ENCODE data around the gene MCCC1. TPM values are rescaled to one million over a fixed set of nuclear protein-coding genes. Genes with fewer than 3 reads are reported as not detected.

MCCC1 gene
- total and polyA plus RNA-seq, 2 of the 4 experiments (the other 2 are of a cell fraction) = 14.2 to 17.9 TPM

DNA sequence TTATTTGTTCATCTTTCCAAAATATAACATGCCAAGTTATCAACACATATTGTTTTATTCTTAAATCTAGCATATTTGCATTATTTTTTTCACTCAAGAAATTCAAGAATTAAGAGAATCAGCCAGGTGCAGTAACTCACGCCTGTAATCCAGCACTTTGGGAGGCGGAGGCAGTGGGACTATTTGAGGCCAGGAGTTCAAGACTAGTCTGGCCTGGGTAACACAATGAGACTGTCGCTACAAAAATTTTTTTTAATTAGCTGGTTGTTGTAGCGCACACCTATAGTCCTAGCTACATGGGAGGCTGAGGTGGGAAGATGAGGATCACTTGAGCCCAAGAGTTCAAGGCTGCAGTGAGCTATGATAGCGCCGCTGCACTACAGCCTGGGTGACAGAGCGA is 129.4 kb downstream of the MCCC1 start:
- Histone ChIP-seq H3K18ac (ENCODE audit: low read depth, low read length) (peak overlapping the region; percentile 93; the same call in 1 of the 2 replicates), H2BK20ac (ENCODE audit: low read depth, low read length) (no peak overlapping the region; the same call in 1 of the 2 replicates), H2AK9ac (replicated peaks; ENCODE audit: low read depth, low read length, poor library complexity) (no peak overlapping the region), H3K36me3 (ENCODE audit: control insufficient read depth, insufficient read depth, low read length) (no peaks in the 10 kb centered on the region), H2BK15ac (ENCODE audit: low read depth, low read length) (no peak overlapping the region), H4K91ac (ENCODE audit: insufficient read depth, low read depth, low read length) (no peak overlapping the region), H4K8ac (ENCODE audit: low read depth in 2 of 2, low read length in 2 of 2) (no peak overlapping the region), H3K14ac (replicated peaks; ENCODE audit: low read depth, low read length) (no peak overlapping the region), H3K56ac (ENCODE audit: extremely low read depth, insufficient read depth, low read length) (no peak overlapping the region), H3K4me1 (ENCODE audit: control insufficient read depth, insufficient read depth, low read length) (peaks cover 11% of the 10 kb centered on the region), H3K9me1 (ENCODE audit: insufficient read depth, low read length) (peaks cover 10% of the 10 kb centered on the region), H2BK120ac (ENCODE audit: low read depth, low read length) (no peak overlapping the region), H2BK5ac (ENCODE audit: low read depth, low read length, poor library complexity, severe bottlenecking) (no peak overlapping the region), H2AFZ (replicated peaks; ENCODE audit: low read length, poor library complexity) (no peak overlapping the region), H3K9me3 (ENCODE audit: control insufficient read depth, insufficient read depth, low read length) (no peaks in the 10 kb centered on the region), H3K27me3 (ENCODE audit: control insufficient read depth, insufficient read depth, low read length) (no peaks in the 10 kb centered on the region), H3K27ac (ENCODE audit: insufficient read depth, low read length) (peak overlapping the region; percentile 20; the same call in 1 of the 2 replicates), H3K9ac (ENCODE audit: low read depth, low read length) (no peak overlapping the region), H4K20me1 (ENCODE audit: insufficient read depth, low read length) (peaks cover 6% of the 10 kb centered on the region), H2AK5ac (ENCODE audit: low read depth, low read length) (no peak overlapping the region), H3K4ac (ENCODE audit: low read depth, low read length) (no peak overlapping the region), H4K5ac (ENCODE audit: low read depth, low read length) (peak overlapping the region; percentile 80), H3K79me1 (ENCODE audit: low read depth in 1 of 2, low read length in 2 of 2) (peaks cover 22 to 52% of the 10 kb centered on the region in 2 experiments), H3K4me2 (ENCODE audit: low read depth, low read length) (0 out of 2 replicates have a peak overlapping the region, but pooled peaks have one; percentile 27), H3K4me3 (ENCODE audit: insufficient read depth, low read depth, low read length) (no peak overlapping the region), H3K23ac (ENCODE audit: low read depth, low read length) (0 out of 2 replicates have a peak overlapping the region, but pooled peaks have one; percentile 66)
- ChIA-PET CTCF (no interaction called here), POLR2A (ENCODE audit: unreplicated experiment) (no interaction called here)
- dilution Hi-C loops (cut with HindIII; ENCODE audit: low sequenced_read_pairs, unreplicated experiment) (no loop called here), intact Hi-C loops (cut with micrococcal nuclease) (no loop called here), in situ Hi-C loops (cut with MboI; ENCODE audit: low sequenced_read_pairs) (no loop called here)
- no peak for DNase-seq
- TF ChIP-seq POLR2A (IDR thresholded peaks at IDR 0.05; ENCODE audit: low read depth, low read length) = no peak
- TF ChIP-seq BHLHE40 (IDR thresholded peaks at IDR 0.05; ENCODE audit: low read depth, low read length) = no peak
- no peak for TF ChIP-seq NFE2L2 (IDR thresholded peaks at IDR 0.05; ENCODE audit: low read depth, low read length)
- no peak for TF ChIP-seq CTCF (conservative IDR thresholded peaks at IDR 0.05; ENCODE audit: low read depth, low read length)
- TF ChIP-seq FOS (IDR thresholded peaks at IDR 0.05; ENCODE audit: low read depth, low read length) = no peak
- no peak for TF ChIP-seq RCOR1 (IDR thresholded peaks at IDR 0.05; ENCODE audit: insufficient replicate concordance, low read length)
- no peak for TF ChIP-seq RAD21 (IDR thresholded peaks at IDR 0.05; ENCODE audit: low read length)
- TF ChIP-seq RFX5 (IDR thresholded peaks at IDR 0.05; ENCODE audit: low read depth, low read length) = no peak
- TF ChIP-seq USF2 (IDR thresholded peaks at IDR 0.05; ENCODE audit: low read depth, low read length) = no peak
- TF ChIP-seq CEBPB (IDR thresholded peaks at IDR 0.05; ENCODE audit: low read depth, low read length) = no peak
- TF ChIP-seq MAFK (IDR thresholded peaks at IDR 0.05; ENCODE audit: low read depth, low read length) = no peak
- TF ChIP-seq MAZ (IDR thresholded peaks at IDR 0.05; ENCODE audit: borderline replicate concordance, low read depth, low read length) = no peak
- TF ChIP-seq, protein P1, sequence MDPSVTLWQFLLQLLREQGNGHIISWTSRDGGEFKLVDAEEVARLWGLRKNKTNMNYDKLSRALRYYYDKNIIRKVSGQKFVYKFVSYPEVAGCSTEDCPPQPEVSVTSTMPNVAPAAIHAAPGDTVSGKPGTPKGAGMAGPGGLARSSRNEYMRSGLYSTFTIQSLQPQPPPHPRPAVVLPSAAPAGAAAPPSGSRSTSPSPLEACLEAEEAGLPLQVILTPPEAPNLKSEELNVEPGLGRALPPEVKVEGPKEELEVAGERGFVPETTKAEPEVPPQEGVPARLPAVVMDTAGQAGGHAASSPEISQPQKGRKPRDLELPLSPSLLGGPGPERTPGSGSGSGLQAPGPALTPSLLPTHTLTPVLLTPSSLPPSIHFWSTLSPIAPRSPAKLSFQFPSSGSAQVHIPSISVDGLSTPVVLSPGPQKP (IDR thresholded peaks at IDR 0.05; ENCODE audit: borderline replicate concordance, low read depth, low read length) = no peak
- TF ChIP-seq MXI1 (IDR thresholded peaks at IDR 0.05; ENCODE audit: borderline replicate concordance, low read depth, low read length) = no peak
- no peak for TF ChIP-seq CHD1 (IDR thresholded peaks at IDR 0.05; ENCODE audit: low read depth, low read length)
- ATAC-seq (ENCODE audit: low read depth) = no peak
- no TSS peak for BruUV-seq (replicated peaks)
- WGBS, 2 experiments (ENCODE audit: extremely low coverage in 2 of 2, insufficient read length in 1 of 2) = no CpG with 5 or more reads among the region's 7 CpGs
